Hepatocyte (in vitro differentiated cells): Measurements from ENCODE around the gene SPDEF. TPM values are rescaled to one million over a fixed set of nuclear protein-coding genes. Genes with fewer than 3 reads are reported as not detected.

Experiments
- DNase-seq: peaks from one replicate; pipeline ENCODE4 v3.0.0-alpha.2; 2016; ENCODE audit warnings: low spot score
- H2AFZ ChIP-seq: fragments of 200-600 bp; sonication (generic); 2 replicates; pipeline ENCODE4 v1.6.0; 2016; ENCODE audit warnings: antibody characterized with exemption, mild to moderate bottlenecking
- H3K27ac ChIP-seq: fragments of 200-600 bp; sonication (generic); 2 replicates; pipeline ENCODE4 v1.5.1; 2016; ENCODE audit warnings: mild to moderate bottlenecking
- H3K27me3 ChIP-seq: fragments of 200-600 bp; sonication (generic); 2 replicates; pipeline ENCODE4 v1.6.1; 2016
- H3K36me3 ChIP-seq: fragments of 200-600 bp; sonication (generic); replicated peaks from 2 replicates; pipeline ENCODE4 v1.5.1; 2016; ENCODE audit warnings: low read depth; ENCODE audit not compliant: insufficient read depth
- H3K4me1 ChIP-seq: fragments of 200-600 bp; sonication (generic); 2 replicates; pipeline ENCODE4 v1.5.1; 2016; ENCODE audit warnings: mild to moderate bottlenecking, moderate library complexity; ENCODE audit not compliant: insufficient read depth
- H3K4me2 ChIP-seq: fragments of 200-600 bp; sonication (generic); 2 replicates; pipeline ENCODE4 v1.6.0; 2016
- H3K4me3 ChIP-seq: fragments of 200-600 bp; sonication (generic); 2 replicates; pipeline ENCODE4 v1.5.1; 2016; ENCODE audit warnings: mild to moderate bottlenecking
- H3K79me2 ChIP-seq: fragments of 200-600 bp; sonication (generic); 2 replicates; pipeline ENCODE4 v1.6.0; 2017; ENCODE audit warnings: mild to moderate bottlenecking
- H3K9me2 ChIP-seq: fragments of 200-600 bp; sonication (generic); replicated peaks from 2 replicates; pipeline ENCODE4 v1.6.0; 2017; ENCODE audit warnings: mild to moderate bottlenecking; ENCODE audit not compliant: insufficient read depth
- H3K9me3 ChIP-seq: fragments of 200-600 bp; sonication (generic); 2 replicates; pipeline ENCODE4 v1.5.1; 2016; ENCODE audit warnings: low read depth, mild to moderate bottlenecking
- H4K20me1 ChIP-seq: fragments of 200-600 bp; sonication (generic); 2 replicates; pipeline ENCODE4 v1.6.0; 2016; ENCODE audit warnings: mild to moderate bottlenecking; ENCODE audit not compliant: insufficient read depth, poor library complexity, severe bottlenecking
- CTCF ChIP-seq: fragments of 200-600 bp; sonication (generic); IDR thresholded peaks from 2 replicates; pipeline ENCODE4 v1.5.1; 2016; ENCODE audit warnings: antibody characterized with exemption, mild to moderate bottlenecking; ENCODE audit not compliant: poor library complexity
- EZH2 ChIP-seq: fragments of 200-600 bp; sonication (generic); IDR thresholded peaks from 2 replicates; pipeline ENCODE4 v1.6.1; 2016; ENCODE audit warnings: antibody characterized with exemption, mild to moderate bottlenecking, borderline replicate concordance
- EZH2phosphoT487 ChIP-seq: fragments of 200-600 bp; sonication (generic); IDR thresholded peaks from one replicate; pipeline ENCODE4 v1.6.1; 2018; ENCODE audit warnings: antibody characterized with exemption, mild to moderate bottlenecking, low read depth, moderate library complexity; ENCODE audit not compliant: unreplicated experiment, severe bottlenecking
- WGBS: methylation state at CpG from one replicate; pipeline ENCODE4 v1.1.6; 2016; ENCODE audit warnings: low lambda C conversion rate; ENCODE audit errors: missing lambda C conversion rate; 5-methylcytosine and 5-hydroxymethylcytosine counted together
- polyA plus RNA-seq: library from polyadenylated mRNA; unstranded; fragments of >200 nt; fragmentation: Nextera tagmentation; extraction: Ambion mirVana; gene quantifications from 2 replicates; pipeline ENCODE4 v1.2.1, GENCODE V29; 2016
- total RNA-seq: library from RNA; depleted of rRNA; stranded (reverse); fragments of >200 nt; gene quantifications from 2 replicates; pipeline ENCODE4 v1.2.3, GENCODE V29; 2014

Gene SPDEF
- total and polyA plus RNA-seq, 2 experiments from 2014 or later, result 0.80 to 1.5 TPM

- Histone ChIP-seq H3K4me3 (no peak overlapping the region), H4K20me1 (no peaks in the 10 kb centered on the region)
- 89% methylated on average over 6 of the region's 6 CpGs for WGBS
Observed at GRCh38 chr6:34580707-34581560, 24.8 kb upstream of the SPDEF start.

GRCh38 chr6:34578445-34579262 is 22.5 kb upstream of the SPDEF start:
- H3K27ac ChIP-seq, result no peak overlapping the region
- no peaks in the 10 kb centered on the region for H4K20me1 ChIP-seq
- H3K4me3 ChIP-seq, result no peak overlapping the region
- no peaks in the 10 kb centered on the region for H3K27me3 ChIP-seq
- no peaks in the 10 kb centered on the region for H3K79me2 ChIP-seq
- H3K9me2 ChIP-seq, result no peaks in the 10 kb centered on the region
- WGBS, result 94% methylated on average over 7 of the region's 7 CpGs
- H3K4me2 ChIP-seq, result no peak overlapping the region
- TF ChIP-seq EZH2 (no peak), EZH2phosphoT487 (no peak), CTCF (no peak)
- H3K4me1 ChIP-seq, result no peaks in the 10 kb centered on the region
- H2AFZ ChIP-seq, result no peak overlapping the region
- no peak for DNase-seq
- no peaks in the 10 kb centered on the region for H3K36me3 ChIP-seq
- no peaks in the 10 kb centered on the region for H3K9me3 ChIP-seq

More at GRCh38 chr6:34580707-34581560, 24.8 kb upstream of the SPDEF start:
- no peak overlapping the region for H2AFZ ChIP-seq
- no peak overlapping the region for H3K27ac ChIP-seq
- no peak overlapping the region for H3K4me2 ChIP-seq
- no peaks in the 10 kb centered on the region for H3K9me3 ChIP-seq
- no peak for DNase-seq
- no peaks in the 10 kb centered on the region for H3K79me2 ChIP-seq
- TF ChIP-seq CTCF, result no peak
- no peak for TF ChIP-seq EZH2
- no peak for TF ChIP-seq EZH2phosphoT487
- no peaks in the 10 kb centered on the region for H3K36me3 ChIP-seq
- no peaks in the 10 kb centered on the region for H3K4me1 ChIP-seq
- no peaks in the 10 kb centered on the region for H3K27me3 ChIP-seq
- H3K9me2 ChIP-seq, result no peaks in the 10 kb centered on the region

GRCh38 chr6:34576286-34576955 is 20.3 kb upstream of the SPDEF start:
- TF ChIP-seq EZH2 (no peak), CTCF (no peak), EZH2phosphoT487 (no peak)
- Histone ChIP-seq H3K9me2 (no peaks in the 10 kb centered on the region), H3K9me3 (no peaks in the 10 kb centered on the region), H3K4me3 (no peak overlapping the region), H3K4me2 (no peak overlapping the region), H4K20me1 (no peaks in the 10 kb centered on the region), H3K27me3 (no peaks in the 10 kb centered on the region), H3K36me3 (no peaks in the 10 kb centered on the region), H2AFZ (no peak overlapping the region), H3K79me2 (no peaks in the 10 kb centered on the region), H3K4me1 (no peaks in the 10 kb centered on the region), H3K27ac (no peak overlapping the region)
- no peak for DNase-seq
- WGBS, result 89% methylated on average over 18 of the region's 18 CpGs
